Smooth muscle cell of the pulmonary artery (primary cell): ENCODE measurements around the gene TJP2. TPM values are rescaled to one million over a fixed set of nuclear protein-coding genes. Genes with fewer than 3 reads are reported as not detected.

Experiments
- total RNA-seq: library from RNA; depleted of rRNA; stranded (reverse); fragments of >200 nt; gene quantifications from 2 replicates; pipeline ENCODE4 v1.2.3, GENCODE V29; 2014

The TJP2 gene
- total RNA-seq, result 20.2 and 51.5 TPM in 2 replicates

GRCh38 chr9:69173891-69174615, at the start of gene TJP2:
Gene TJP2, plus strand, starts transcription at chr9:69174277. Its CDS starts 96 bp downstream, at chr9:69174373.

Other genes starting within 250 kb of the TJP2 start
- not detected in 2 replicates for gene PRKACG, start 160.2 kb upstream of the TJP2 start, total RNA-seq
- gene FXN, start 138.5 kb upstream of the TJP2 start, total RNA-seq, result 1.8 and 2.2 TPM in 2 replicates
- gene ENTREP1, start 150.9 kb downstream of the TJP2 start, total RNA-seq, result 0.26 and 0.33 TPM in 2 replicates